Skeletal muscle satellite cell (primary cell): Measurements from ENCODE around the gene CBS. TPM values are rescaled to one million over a fixed set of nuclear protein-coding genes. Genes with fewer than 3 reads are reported as not detected.
"Not testable (repeated sequence)": the region's sequence is repeated elsewhere in the genome, so short reads cannot be mapped to it uniquely, and the experiment has no call there.

Experiments
- H3K27me3 ChIP-seq: 2 replicates; pipeline ENCODE4 v1.7.0; 2013; ENCODE audit warnings: low read length; ENCODE audit not compliant: control insufficient read depth, insufficient read depth
- H3K36me3 ChIP-seq: 2 replicates; pipeline ENCODE4 v1.7.0; 2013; ENCODE audit warnings: mild to moderate bottlenecking, control low read depth, low read length; ENCODE audit not compliant: insufficient read depth
- H3K4me1 ChIP-seq: 2 replicates; pipeline ENCODE4 v1.7.0; 2013; ENCODE audit warnings: low read length; ENCODE audit not compliant: control insufficient read depth, insufficient read depth
- H3K4me2 ChIP-seq: 2 replicates; pipeline ENCODE4 v1.7.0; 2013; ENCODE audit warnings: mild to moderate bottlenecking, low read length
- H3K4me3 ChIP-seq: 2 replicates; pipeline ENCODE4 v1.7.0; 2013; ENCODE audit warnings: low read length
- H3K9ac ChIP-seq: 2 replicates; pipeline ENCODE4 v1.7.0; 2013; ENCODE audit warnings: mild to moderate bottlenecking, low read depth, low read length, moderate library complexity
- H3K9me3 ChIP-seq: replicated peaks from 2 replicates; pipeline ENCODE4 v1.7.0; 2013; ENCODE audit warnings: mild to moderate bottlenecking, control low read depth, low read length
- total RNA-seq: library from RNA; depleted of rRNA; stranded (reverse); fragments of >200 nt; gene quantifications from 2 replicates; pipeline ENCODE4 v1.2.3, GENCODE V29; 2012; rRNA removed

CBS gene
- 37.4 and 54.8 TPM in 2 replicates for total RNA-seq

GRCh38 chr21:43075170-43076022 is at the start of gene CBS:
Gene CBS, minus strand, starts transcription at chr21:43075835. Its CDS starts 3,642 bp downstream, at chr21:43072193.
- H3K36me3 ChIP-seq, H3K9ac ChIP-seq, H3K9me3 ChIP-seq, H3K27me3 ChIP-seq, H3K4me2 ChIP-seq, H3K4me3 ChIP-seq, H3K4me1 ChIP-seq: not testable (repeated sequence)

DNA sequence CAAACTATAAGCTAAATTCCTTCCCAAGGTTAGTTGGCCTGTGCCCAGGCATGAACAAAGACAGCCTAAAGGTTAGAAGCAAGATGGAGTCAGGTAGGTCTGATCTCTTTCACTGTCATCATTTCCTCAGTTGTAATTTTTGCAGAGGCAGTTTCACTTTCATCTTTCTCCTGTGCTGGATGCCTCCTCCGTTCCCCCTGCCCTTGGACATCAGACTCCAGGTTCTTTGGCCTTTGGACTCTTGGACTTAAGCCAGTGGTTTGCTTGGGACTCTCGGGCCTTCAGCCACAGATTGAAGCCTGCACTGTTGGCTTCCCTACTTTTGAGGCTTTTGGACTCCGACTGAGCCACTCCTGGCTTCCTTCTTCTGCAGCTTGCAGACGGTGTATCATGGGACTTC is 40.3 kb upstream of the CBS start:
- not testable (repeated sequence) for H3K4me1 ChIP-seq, H3K9me3 ChIP-seq, H3K36me3 ChIP-seq, H3K4me3 ChIP-seq, H3K4me2 ChIP-seq, H3K9ac ChIP-seq, H3K27me3 ChIP-seq

DNA sequence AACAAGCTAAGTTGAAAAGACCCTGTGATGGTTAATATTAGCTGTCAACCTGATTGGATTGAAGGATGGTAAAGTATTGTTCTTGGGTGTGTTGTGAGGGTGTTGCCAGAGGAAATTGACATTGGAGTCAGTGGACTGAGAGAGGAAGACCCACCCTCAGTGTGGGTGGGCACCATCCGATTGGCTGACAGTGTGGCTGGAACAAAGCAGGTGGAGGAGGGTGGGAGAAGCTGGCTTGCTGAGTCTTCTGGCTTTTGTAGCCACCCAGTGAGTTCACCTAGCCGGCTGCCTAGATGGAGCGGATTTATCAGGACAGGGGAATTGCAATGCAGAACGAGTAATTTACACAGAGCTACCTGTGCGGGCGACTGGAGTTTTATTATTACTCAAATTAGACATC is 38.8 kb upstream of the CBS start:
- H3K4me1 ChIP-seq, H3K4me3 ChIP-seq, H3K4me2 ChIP-seq, H3K9ac ChIP-seq, H3K36me3 ChIP-seq, H3K27me3 ChIP-seq, H3K9me3 ChIP-seq: not testable (repeated sequence)

DNA sequence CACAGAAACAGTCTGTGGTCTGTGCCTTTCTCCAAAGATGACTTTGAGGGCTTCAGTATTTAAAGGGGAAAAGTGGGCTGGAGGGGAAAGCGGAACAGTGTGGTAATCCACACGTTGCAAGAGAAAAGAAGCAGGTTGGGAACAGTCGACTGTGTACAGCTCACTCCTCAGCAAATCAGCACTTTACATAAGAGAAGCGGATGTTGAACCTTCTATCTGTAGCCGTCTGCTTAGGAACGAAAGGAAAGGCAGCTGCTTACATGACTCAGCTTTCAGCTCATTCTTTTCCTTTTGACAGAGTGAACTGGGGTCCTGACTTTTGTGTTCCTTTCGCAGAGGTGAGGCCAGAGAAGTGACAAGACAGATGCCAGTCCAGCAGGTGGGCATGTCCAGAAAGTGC is 33.4 kb upstream of the CBS start:
- not testable (repeated sequence) for H3K36me3 ChIP-seq, H3K4me1 ChIP-seq, H3K4me2 ChIP-seq, H3K27me3 ChIP-seq, H3K9ac ChIP-seq, H3K9me3 ChIP-seq, H3K4me3 ChIP-seq

- not testable (repeated sequence) for H3K4me2 ChIP-seq, H3K27me3 ChIP-seq, H3K4me1 ChIP-seq, H3K36me3 ChIP-seq, H3K4me3 ChIP-seq, H3K9me3 ChIP-seq, H3K9ac ChIP-seq
Measured at GRCh38 chr21:43108177-43108576, 32.5 kb upstream of the CBS start.

DNA sequence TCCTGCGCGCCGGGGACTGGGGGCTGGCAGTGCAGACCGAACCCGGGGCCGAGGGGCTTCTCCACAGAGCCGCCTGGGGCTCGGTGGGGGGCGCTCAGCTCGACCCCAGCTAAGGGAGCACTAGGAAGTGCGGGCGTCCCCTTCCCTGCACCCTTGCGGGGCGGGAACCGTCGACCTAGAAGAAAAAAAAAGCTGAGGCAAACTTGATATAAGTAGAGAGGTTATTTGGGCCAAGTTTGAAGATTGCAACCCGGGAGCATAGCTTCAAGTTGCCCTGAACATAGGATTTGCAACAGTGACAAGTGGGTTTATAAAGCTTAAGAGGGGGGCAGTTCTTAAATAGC is 32.1 kb upstream of the CBS start:
- not testable (repeated sequence) for H3K4me1 ChIP-seq, H3K9me3 ChIP-seq, H3K4me2 ChIP-seq, H3K27me3 ChIP-seq, H3K36me3 ChIP-seq, H3K9ac ChIP-seq, H3K4me3 ChIP-seq

GRCh38 chr21:43106965-43107793 is 31.5 kb upstream of the CBS start, which contains the start of gene U2AF1:
Gene U2AF1, minus strand, starts transcription at chr21:43107570. Its CDS starts 76 bp downstream, at chr21:43107494.
- Histone ChIP-seq H3K4me3 (peak within 1 kb of the TSS; percentile 69), H3K9ac (peak within 1 kb of the TSS; percentile 81)
- H3K4me2 ChIP-seq: not testable (repeated sequence)

DNA sequence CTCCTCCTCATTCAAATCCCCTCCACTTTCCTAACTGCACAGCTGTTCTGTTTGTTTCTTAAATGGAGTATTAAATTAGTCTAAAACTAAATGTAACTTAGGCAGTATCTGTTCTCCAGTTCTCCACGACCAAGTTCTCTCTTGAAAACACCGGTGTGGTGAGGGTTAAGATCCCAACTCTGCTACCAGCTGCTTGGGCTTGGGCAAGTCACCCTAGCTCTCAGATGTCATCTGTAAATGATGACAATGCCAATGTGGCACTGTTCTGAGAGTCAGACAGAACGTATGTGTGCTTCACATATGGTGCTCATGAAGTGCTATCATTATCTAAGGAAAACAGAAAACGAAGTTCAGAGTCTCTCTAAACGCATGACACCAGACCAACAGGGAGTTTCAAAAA is 29.0 kb upstream of the CBS start:
- not testable (repeated sequence) for H3K4me3 ChIP-seq, H3K9me3 ChIP-seq, H3K36me3 ChIP-seq, H3K27me3 ChIP-seq, H3K4me1 ChIP-seq, H3K9ac ChIP-seq, H3K4me2 ChIP-seq

More at GRCh38 chr21:43106965-43107793, 31.5 kb upstream of the CBS start, which contains the start of gene U2AF1:
- H3K36me3 ChIP-seq, H3K4me1 ChIP-seq, H3K27me3 ChIP-seq, H3K9me3 ChIP-seq: not testable (repeated sequence)

DNA sequence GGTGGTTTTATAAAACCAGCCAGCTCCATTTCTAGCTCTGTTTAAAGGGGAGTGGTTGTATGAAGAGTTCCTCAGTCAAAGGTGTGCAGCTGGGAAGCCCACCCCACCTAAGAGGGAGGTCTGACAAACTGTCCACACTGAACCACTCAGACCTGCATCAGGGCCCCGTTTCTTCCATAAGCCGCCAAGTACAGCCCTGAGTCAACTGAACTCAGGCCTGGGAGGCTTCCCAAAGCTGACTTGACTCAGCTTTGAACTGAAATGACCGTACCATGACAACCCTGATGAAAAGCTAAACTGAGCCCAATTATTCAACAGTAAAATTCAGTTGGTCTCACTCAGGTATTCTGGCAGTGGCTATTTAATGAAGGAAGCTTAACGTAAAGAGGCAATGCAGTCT is 26.6 kb upstream of the CBS start:
- H3K4me3 ChIP-seq, H3K27me3 ChIP-seq, H3K4me2 ChIP-seq, H3K9me3 ChIP-seq, H3K4me1 ChIP-seq, H3K36me3 ChIP-seq, H3K9ac ChIP-seq: not testable (repeated sequence)

GRCh38 chr21:43101676-43102075 is 26.0 kb upstream of the CBS start:
- H3K4me2 ChIP-seq, H3K27me3 ChIP-seq, H3K9ac ChIP-seq, H3K4me1 ChIP-seq, H3K9me3 ChIP-seq, H3K4me3 ChIP-seq, H3K36me3 ChIP-seq: not testable (repeated sequence)

DNA sequence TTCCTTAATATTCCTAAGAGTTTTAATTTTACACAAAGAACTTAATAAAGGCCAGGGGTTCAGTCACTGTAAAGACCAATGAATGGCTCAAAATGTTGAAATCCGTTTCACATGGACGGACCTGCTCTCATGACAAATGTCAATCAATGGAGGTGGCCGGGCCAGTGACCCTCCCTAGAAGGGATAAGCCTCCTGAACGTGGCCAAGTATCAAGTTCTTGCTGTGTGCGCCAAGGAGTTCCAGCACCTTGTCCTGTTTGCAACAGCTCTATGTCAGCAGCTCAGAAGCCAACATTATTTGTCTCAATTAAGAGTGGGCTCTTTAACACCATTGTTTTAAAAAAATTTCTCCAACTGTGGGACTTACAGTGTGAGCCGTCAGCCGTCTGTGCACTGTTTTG is 25.4 kb upstream of the CBS start:
- H3K36me3 ChIP-seq: not testable (repeated sequence)

More for the DNA sequence above, 25.4 kb upstream of the CBS start:
- H3K9me3 ChIP-seq, H3K4me3 ChIP-seq, H3K9ac ChIP-seq, H3K27me3 ChIP-seq, H3K4me1 ChIP-seq, H3K4me2 ChIP-seq: not testable (repeated sequence)
